ENCODE measurements around the gene LRRC70. TPM values are rescaled to one million over a fixed set of nuclear protein-coding genes. Genes with fewer than 3 reads are reported as not detected.

LRRC70 gene
- total RNA-seq, 4 donors from 2014 or later: 8.0 to 15.3 (median 10.4) TPM

GRCh38 chr5:62536783-62537182 lies 41.8 kb upstream of the LRRC70 start:
- H3K4me1 ChIP-seq: peaks cover 0 to 5% of the 10 kb centered on the region in 2 donors
- H3K27ac ChIP-seq: no peak overlapping the region
- H3K4me3 ChIP-seq (replicated peaks in 1 of 3): no peak overlapping the region
- no peaks in the 10 kb centered on the region for H3K9me3 ChIP-seq
- DNase-seq: no peak
- intact Hi-C loops (cut with DNase I): no loop called here
- no peaks in the 10 kb centered on the region for H3K36me3 ChIP-seq
- TF ChIP-seq POLR2A (IDR thresholded peaks at IDR 0.05): no peak
- TF ChIP-seq CTCF (IDR thresholded peaks at IDR 0.05): no peak
- H3K27me3 ChIP-seq: no peaks in the 10 kb centered on the region
- WGBS, 2 donors: 95 to 97% methylated on average over 2 of the region's 2 CpGs

GRCh38 chr5:62538017-62538942 lies 40.3 kb upstream of the LRRC70 start:
- Histone ChIP-seq H3K36me3 (no peaks in the 10 kb centered on the region), H3K4me1 (peaks cover 0 to 5% of the 10 kb centered on the region in 2 donors), H3K4me3 (replicated peaks in 1 of 3) (no peak overlapping the region), H3K9me3 (no peaks in the 10 kb centered on the region), H3K27ac (peak overlapping the region in 1 of 3 donors; percentile 25), H3K27me3 (no peaks in the 10 kb centered on the region)
- peak; percentile 12 for DNase-seq
- intact Hi-C loops (cut with DNase I): no loop called here
- TF ChIP-seq POLR2A (IDR thresholded peaks at IDR 0.05): no peak
- no peak for TF ChIP-seq CTCF (IDR thresholded peaks at IDR 0.05)
- WGBS, 2 donors: 49 to 62% methylated on average over 9 of the region's 9 CpGs

GRCh38 chr5:62542720-62543119 lies 35.9 kb upstream of the LRRC70 start:
- no peaks in the 10 kb centered on the region for H3K36me3 ChIP-seq

GRCh38 chr5:62547945-62548630 lies 30.5 kb upstream of the LRRC70 start:
- intact Hi-C loops (cut with DNase I): no loop called here
- H3K9me3 ChIP-seq: no peaks in the 10 kb centered on the region
- no peak overlapping the region for H3K4me3 ChIP-seq (replicated peaks in 1 of 3)
- H3K27me3 ChIP-seq: no peaks in the 10 kb centered on the region
- DNase-seq: no peak
- WGBS, 2 donors: 42 to 61% methylated on average over 3 of the region's 3 CpGs
- TF ChIP-seq CTCF (IDR thresholded peaks at IDR 0.05): no peak
- no peak for TF ChIP-seq POLR2A (IDR thresholded peaks at IDR 0.05)
- H3K36me3 ChIP-seq: no peaks in the 10 kb centered on the region
- H3K27ac ChIP-seq: peak overlapping the region in 1 of 3 donors; percentile 15
- peaks cover 0 to 6% of the 10 kb centered on the region in 2 donors for H3K4me1 ChIP-seq

More at GRCh38 chr5:62542720-62543119, 35.9 kb upstream of the LRRC70 start:
- no peak overlapping the region for H3K4me3 ChIP-seq (replicated peaks in 1 of 3)
- 98 to 100% methylated on average over 1 of the region's 1 CpG for WGBS, 2 donors
- DNase-seq: no peak
- no peaks in the 10 kb centered on the region for H3K27me3 ChIP-seq
- H3K27ac ChIP-seq: no peak overlapping the region
- H3K9me3 ChIP-seq: no peaks in the 10 kb centered on the region
- intact Hi-C loops (cut with DNase I): no loop called here
- peaks cover 0 to 5% of the 10 kb centered on the region in 2 donors for H3K4me1 ChIP-seq
- TF ChIP-seq CTCF (IDR thresholded peaks at IDR 0.05) (no peak), POLR2A (IDR thresholded peaks at IDR 0.05) (no peak)

GRCh38 chr5:62550103-62550502 lies 28.5 kb upstream of the LRRC70 start:
- WGBS, 2 donors: 93 to 95% methylated on average over 2 of the region's 2 CpGs
- no peak for TF ChIP-seq CTCF (IDR thresholded peaks at IDR 0.05)
- TF ChIP-seq POLR2A (IDR thresholded peaks at IDR 0.05): no peak
- no peak overlapping the region for H3K27ac ChIP-seq
- peaks cover 0 to 6% of the 10 kb centered on the region in 2 donors for H3K4me1 ChIP-seq
- no peak overlapping the region for H3K4me3 ChIP-seq (replicated peaks in 1 of 3)
- no peaks in the 10 kb centered on the region for H3K36me3 ChIP-seq
- H3K9me3 ChIP-seq: no peaks in the 10 kb centered on the region
- H3K27me3 ChIP-seq: no peaks in the 10 kb centered on the region
- no peak for DNase-seq
- intact Hi-C loops (cut with DNase I): no loop called here
